Stimulated activated CD8-positive, alpha-beta memory T cell treated with anti-CD3 and anti-CD28 coated beads, Interleukin-2, amount 100 ng/mL, for 1 hour (primary cell): ENCODE measurements around the gene TAAR2.
"Not testable (repeated sequence)": the region's sequence is repeated elsewhere in the genome, so short reads cannot be mapped to it uniquely, and the experiment has no call there.

Experiments used
- DNase-seq, 2 donors: peaks; one replicate each; pipeline ENCODE4 v3.0.0-alpha.2; 2020; ENCODE audit warnings: low read depth in 2 of 2

Gene TAAR2

DNA sequence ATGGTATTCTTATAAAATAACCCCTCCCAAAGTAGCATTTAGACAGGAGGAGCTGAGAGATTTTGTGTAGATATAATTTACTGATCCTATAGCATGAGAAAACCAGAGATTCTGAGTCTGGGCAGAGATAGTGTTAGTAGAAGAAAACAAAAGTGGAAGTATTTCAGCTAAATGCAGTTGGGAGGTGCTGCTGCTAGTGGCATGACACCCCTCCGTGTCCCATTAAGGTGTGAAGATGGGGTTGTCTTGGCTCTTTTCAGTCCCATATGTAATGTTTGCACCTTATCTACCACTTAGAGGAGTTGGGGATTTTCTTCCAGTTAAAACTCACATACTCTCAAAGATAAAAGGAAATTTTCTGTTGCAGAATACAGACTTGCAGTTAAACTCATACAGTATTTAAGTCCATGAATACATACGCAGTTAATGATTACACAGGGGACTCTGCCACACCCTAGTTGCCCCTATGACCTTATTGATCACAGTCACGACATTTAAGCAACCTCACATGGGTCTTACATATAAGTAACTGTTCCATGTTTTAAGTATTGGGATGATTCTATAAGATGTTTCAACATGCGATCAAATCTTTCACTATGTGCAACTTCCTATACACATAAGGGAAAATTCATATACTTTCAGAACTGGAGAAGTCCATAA is 11.5 kb downstream of the TAAR2 start:
- no peak for DNase-seq

- DNase-seq: no peak
Measured at GRCh38 chr6:132611616-132612015, 12.5 kb downstream of the TAAR2 start.

- DNase-seq: no peak
Measured at GRCh38 chr6:132607544-132608233, 16.4 kb downstream of the TAAR2 start.

DNA sequence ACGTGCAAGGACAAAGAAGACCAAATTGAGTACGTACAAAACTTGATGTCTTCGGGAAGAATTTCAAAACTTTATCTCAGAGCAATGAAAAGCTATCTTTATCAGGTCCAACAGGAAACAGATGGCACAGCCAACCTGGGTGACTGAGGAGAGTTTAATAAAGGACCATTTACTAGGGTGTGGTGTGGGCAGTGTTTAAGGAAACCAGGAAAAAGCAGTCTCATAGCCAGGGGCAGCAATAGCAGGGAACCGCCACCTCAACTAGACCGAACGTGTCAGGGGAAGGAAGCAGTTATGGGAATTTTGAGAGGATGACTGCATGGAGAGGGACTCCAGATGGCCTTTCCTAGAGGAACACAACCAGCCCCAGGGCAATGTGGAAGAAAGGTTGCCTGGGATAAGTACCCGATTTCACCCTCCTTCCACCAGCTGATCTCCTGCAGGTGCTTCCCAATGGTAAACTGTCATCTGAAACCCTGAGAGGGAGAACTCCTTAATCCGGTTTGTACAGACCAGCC is 19.4 kb downstream of the TAAR2 start:
- no peak for DNase-seq

- not testable (repeated sequence) for DNase-seq
Measured at GRCh38 chr6:132600900-132601299, 23.2 kb downstream of the TAAR2 start.

- no peak for DNase-seq
Measured at GRCh38 chr6:132598473-132598872, 25.6 kb downstream of the TAAR2 start.

GRCh38 chr6:132596201-132596600 is 27.9 kb downstream of the TAAR2 start:
- no peak for DNase-seq

DNA sequence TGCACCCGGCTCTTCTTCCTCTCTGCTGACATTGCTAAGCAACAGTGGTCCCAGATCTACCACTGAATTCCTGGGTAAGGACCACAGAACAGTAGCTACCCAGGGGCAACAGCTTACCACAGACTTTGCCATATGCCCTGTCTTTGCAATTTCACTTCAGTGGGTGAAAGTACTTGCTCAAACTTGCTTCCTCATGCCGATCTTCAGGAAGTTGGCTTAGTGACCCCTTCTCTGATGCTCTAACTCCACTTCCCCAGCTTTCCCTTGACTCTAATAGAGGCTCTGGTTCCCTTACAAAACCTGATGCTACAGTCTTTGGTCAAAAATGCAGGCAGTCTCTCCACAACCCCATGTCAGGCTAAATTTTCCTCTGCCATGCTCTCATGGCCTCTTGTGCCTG is 31.2 kb downstream of the TAAR2 start:
- no peak for DNase-seq

DNA sequence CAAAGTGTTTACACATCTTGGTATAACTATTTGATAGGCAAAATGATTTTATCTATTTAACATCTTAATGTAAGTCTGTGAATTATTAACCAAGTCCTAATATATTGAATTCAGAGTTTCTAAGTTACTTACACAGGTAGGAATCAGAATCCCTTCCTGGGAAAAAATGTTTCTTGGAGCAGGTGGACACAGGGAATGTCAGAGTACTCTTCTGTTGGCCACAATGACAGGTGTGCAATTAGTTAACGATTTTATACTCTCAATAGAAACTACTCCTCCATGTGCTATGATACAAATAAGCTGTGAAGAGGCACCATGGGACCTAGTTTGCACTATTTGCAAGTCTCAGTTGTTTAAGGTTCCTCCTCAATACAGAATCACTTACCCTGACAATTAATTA is 33.7 kb downstream of the TAAR2 start:
- no peak for DNase-seq

- no peak for DNase-seq
Measured at GRCh38 chr6:132589454-132589853, 34.6 kb downstream of the TAAR2 start, which contains the start of gene TAAR5. TSS of gene TAAR5 (minus strand) at chr6:132589741. CDS start at chr6:132589686, 55 bp downstream.

DNA sequence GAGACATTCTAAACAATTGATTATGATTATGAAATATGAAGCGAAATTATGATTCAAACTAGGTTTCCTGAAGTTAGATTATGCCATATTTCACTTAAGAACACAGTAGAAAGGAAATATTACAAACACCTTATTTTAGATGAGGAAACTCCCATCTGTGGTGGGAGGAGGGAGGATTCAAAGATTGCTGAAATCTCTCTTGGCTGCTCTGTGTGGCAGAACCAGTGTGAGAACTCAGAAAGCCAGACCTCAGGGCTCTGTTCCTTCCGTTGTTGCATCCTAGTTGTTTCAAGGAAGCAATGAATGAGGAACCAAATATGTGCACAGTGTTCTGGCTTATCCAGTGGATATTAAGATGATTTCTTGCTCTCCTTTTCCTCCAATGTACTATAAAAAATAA is 36.7 kb downstream of the TAAR2 start:
- no peak for DNase-seq

GRCh38 chr6:132584698-132585097 is 39.4 kb downstream of the TAAR2 start:
- no peak for DNase-seq

GRCh38 chr6:132571774-132572173 is 52.3 kb downstream of the TAAR2 start:
- no peak for DNase-seq

GRCh38 chr6:132570221-132570777 is 53.8 kb downstream of the TAAR2 start, which contains the start of gene TAAR6:
TSS of gene TAAR6 (plus strand) at chr6:132570322. CDS start at chr6:132570322, 0 bp downstream.
- DNase-seq: no peak

DNA sequence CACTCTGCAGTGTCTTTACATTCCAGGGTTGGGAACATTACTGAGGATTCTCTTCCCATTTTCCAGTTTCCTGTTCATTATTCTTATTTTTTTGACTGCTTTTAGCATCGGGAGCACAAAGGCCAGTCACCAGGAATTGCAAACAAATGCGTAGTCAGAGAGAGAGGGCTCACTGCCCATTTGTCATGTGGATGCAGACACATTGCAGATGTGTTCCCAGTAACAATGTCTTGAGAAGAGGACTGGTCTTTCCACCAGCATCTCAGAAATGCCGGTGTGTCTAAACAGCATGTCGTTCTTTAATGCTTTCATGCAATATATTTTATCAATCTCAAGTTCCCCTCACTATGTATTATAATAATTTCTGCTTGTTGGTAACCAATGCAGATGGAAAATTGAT is 54.9 kb downstream of the TAAR2 start:
- DNase-seq: no peak

GRCh38 chr6:132568611-132569010 is 55.5 kb downstream of the TAAR2 start:
- DNase-seq: no peak

DNA sequence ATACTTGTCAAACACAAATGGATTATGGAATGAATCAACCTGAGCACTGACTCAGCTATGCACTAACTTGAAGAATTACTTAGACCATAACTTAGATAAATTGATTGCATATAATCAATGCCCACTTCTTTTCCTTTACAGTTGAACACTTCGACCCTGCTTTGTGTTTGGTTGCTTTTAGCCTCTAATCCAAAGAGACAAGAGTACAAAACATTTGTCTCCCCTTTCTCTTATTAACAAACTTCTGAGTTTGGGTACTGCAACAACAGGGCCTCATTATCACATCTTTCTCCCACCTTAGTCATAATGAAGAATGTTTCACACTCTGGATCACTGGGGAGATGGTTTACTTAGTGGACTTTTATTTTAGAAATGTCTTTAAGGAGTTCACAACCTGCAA is 56.5 kb downstream of the TAAR2 start:
- DNase-seq: no peak
